GM21381 (cell line): ENCODE results near the gene IQUB.
"Not testable (repeated sequence)": the region's sequence is repeated elsewhere in the genome, so short reads cannot be mapped to it uniquely, and the experiment has no call there.

Experiments
- ATAC-seq: cut with Tn5 transposase; IDR thresholded peaks from one replicate; pipeline ENCODE4 v1.9.1; 2021; ENCODE audit warnings: mild to moderate bottlenecking, moderate library complexity; ENCODE audit not compliant: unreplicated experiment

Gene IQUB

GRCh38 chr7:123494193-123494796 lies 40.1 kb downstream of the IQUB start:
- no peak for ATAC-seq

- ATAC-seq = peak; percentile 71
Measured at GRCh38 chr7:123492485-123492884, 41.9 kb downstream of the IQUB start.

- ATAC-seq = no peak
Measured at GRCh38 chr7:123485721-123486120, 48.7 kb downstream of the IQUB start.

GRCh38 chr7:123485187-123485586 lies 49.2 kb downstream of the IQUB start:
- no peak for ATAC-seq

- ATAC-seq = no peak
Measured at GRCh38 chr7:123484199-123484598, 50.2 kb downstream of the IQUB start.

- ATAC-seq = no peak
Measured at GRCh38 chr7:123480107-123480506, 54.3 kb downstream of the IQUB start.

- not testable (repeated sequence) for ATAC-seq
Measured at GRCh38 chr7:123478056-123478455, 56.3 kb downstream of the IQUB start.

- no peak for ATAC-seq
Measured at GRCh38 chr7:123472750-123473445, 61.5 kb downstream of the IQUB start.

GRCh38 chr7:123472327-123472726 lies 62.1 kb downstream of the IQUB start:
- no peak for ATAC-seq

- ATAC-seq = no peak
Measured at GRCh38 chr7:123468303-123468702, 66.1 kb downstream of the IQUB start.

GRCh38 chr7:123463890-123464289 lies 70.5 kb downstream of the IQUB start:
- ATAC-seq = no peak

- no peak for ATAC-seq
Measured at GRCh38 chr7:123460616-123461015, 73.8 kb downstream of the IQUB start.

GRCh38 chr7:123455965-123456470 lies 78.4 kb downstream of the IQUB start:
- ATAC-seq = no peak

- no peak for ATAC-seq
Measured at GRCh38 chr7:123440101-123440548, 94.3 kb downstream of the IQUB start.

- ATAC-seq = no peak
Measured at GRCh38 chr7:123439191-123439590, 95.2 kb downstream of the IQUB start.

- ATAC-seq = no peak
Measured at GRCh38 chr7:123437447-123437995, 96.9 kb downstream of the IQUB start.

- ATAC-seq = no peak
Measured at GRCh38 chr7:123435080-123435700, 99.2 kb downstream of the IQUB start.

GRCh38 chr7:123433665-123434064 lies 100.7 kb downstream of the IQUB start:
- no peak for ATAC-seq

- no peak for ATAC-seq
Measured at GRCh38 chr7:123432601-123433000, 101.8 kb downstream of the IQUB start.

- no peak for ATAC-seq
Measured at GRCh38 chr7:123431075-123431614, 103.2 kb downstream of the IQUB start.

- no peak for ATAC-seq
Measured at GRCh38 chr7:123425246-123425645, 109.1 kb downstream of the IQUB start.
